Glutamatergic neuron (in vitro differentiated cells): ENCODE measurements around the gene PDLIM5. TPM values are rescaled to one million over a fixed set of nuclear protein-coding genes. Genes with fewer than 3 reads are reported as not detected.

ENCODE experiments used
- DNase-seq: peaks from one replicate; pipeline ENCODE4 v3.0.0; 2022
- H3K27ac Mint-ChIP-seq: one replicate; pipeline ENCODE4 v1.8.0; 2020; ENCODE audit warnings: mild to moderate bottlenecking, mixed read lengths, inconsistent platforms; ENCODE audit not compliant: unreplicated experiment
- H3K27me3 Mint-ChIP-seq: one replicate; pipeline ENCODE4 v1.8.0; 2020; ENCODE audit warnings: mild to moderate bottlenecking, moderate library complexity, mixed read lengths, inconsistent platforms; ENCODE audit not compliant: unreplicated experiment
- H3K36me3 Mint-ChIP-seq: one replicate; pipeline ENCODE4 v1.8.0; 2020; ENCODE audit warnings: mild to moderate bottlenecking, mixed read lengths, inconsistent platforms; ENCODE audit not compliant: unreplicated experiment
- H3K4me1 Mint-ChIP-seq: one replicate; pipeline ENCODE4 v1.8.0; 2020; ENCODE audit warnings: mild to moderate bottlenecking, low read depth, mixed read lengths, inconsistent platforms; ENCODE audit not compliant: unreplicated experiment
- H3K4me3 Mint-ChIP-seq: one replicate; pipeline ENCODE4 v1.8.0; 2020; ENCODE audit warnings: mild to moderate bottlenecking, mixed read lengths, inconsistent platforms; ENCODE audit not compliant: unreplicated experiment
- H3K9me3 Mint-ChIP-seq: one replicate; pipeline ENCODE4 v1.8.0; 2020; ENCODE audit warnings: mild to moderate bottlenecking, moderate library complexity, mixed read lengths, inconsistent platforms; ENCODE audit not compliant: unreplicated experiment
- total RNA-seq: library from RNA; stranded (reverse); fragmentation: NEBNext Ultra II Directional; extraction: Animal tissue kit (Norgen Biotek cat#: 25700); gene quantifications from one replicate; pipeline ENCODE4 v1.2.1, GENCODE V29; 2021; ENCODE audit not compliant: unreplicated experiment
- TF ChIP-seq, protein P1 (sequence below): fragments of 200-600 bp; sonication (generic); IDR thresholded peaks from one replicate; pipeline ENCODE4 v1.5.0; 2021; ENCODE audit not compliant: partially characterized antibody, unreplicated experiment

The PDLIM5 gene
- total RNA-seq, 1 donor from 2014 or later: 32.7 TPM

DNA sequence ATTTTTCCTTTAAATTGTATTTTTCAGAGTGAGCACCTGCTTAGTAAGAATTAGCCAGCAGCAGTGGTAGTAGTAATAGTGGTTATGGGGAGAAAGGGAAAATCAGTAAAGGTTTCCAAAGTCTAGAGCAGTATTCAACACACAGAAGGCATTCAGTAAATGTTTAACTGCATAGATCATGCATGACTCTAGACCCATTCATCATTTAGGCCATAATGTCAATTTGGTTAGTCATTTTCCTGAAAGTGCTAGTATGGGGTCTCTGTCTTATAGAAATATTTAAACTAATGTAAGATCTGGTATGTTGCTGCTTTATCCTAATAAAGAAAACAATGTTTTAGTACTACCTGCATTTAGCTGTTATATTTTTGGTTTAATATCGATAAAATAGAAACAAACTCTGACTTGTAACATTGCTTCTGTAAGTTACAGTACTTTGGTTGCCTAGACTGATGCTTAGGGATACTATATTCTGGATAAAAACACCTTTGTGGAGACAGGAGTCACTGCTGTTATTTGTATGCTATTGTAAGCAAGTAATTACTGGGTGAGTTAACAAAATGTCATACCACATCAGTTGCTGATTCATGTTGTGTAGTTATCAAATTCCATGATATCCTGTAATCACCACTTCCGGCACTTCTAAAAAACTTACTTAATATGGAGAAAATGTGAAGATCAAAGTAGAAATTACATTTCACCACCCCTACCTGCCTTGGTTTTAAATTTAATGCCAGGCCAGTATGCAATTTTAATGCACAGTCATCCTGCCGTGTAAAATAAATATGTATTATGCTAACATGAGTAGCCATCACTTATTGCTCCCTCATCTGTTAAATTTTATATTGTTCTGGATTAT is 190.2 kb downstream of the PDLIM5 start:
- Mint-ChIP-seq H3K36me3 (no peaks in the 10 kb centered on the region), H3K27me3 (no peaks in the 10 kb centered on the region), H3K9me3 (no peaks in the 10 kb centered on the region), H3K4me3 (no peak overlapping the region), H3K27ac (no peak overlapping the region), H3K4me1 (peaks cover 14% of the 10 kb centered on the region)
- no peak for DNase-seq
- TF ChIP-seq, protein P1, sequence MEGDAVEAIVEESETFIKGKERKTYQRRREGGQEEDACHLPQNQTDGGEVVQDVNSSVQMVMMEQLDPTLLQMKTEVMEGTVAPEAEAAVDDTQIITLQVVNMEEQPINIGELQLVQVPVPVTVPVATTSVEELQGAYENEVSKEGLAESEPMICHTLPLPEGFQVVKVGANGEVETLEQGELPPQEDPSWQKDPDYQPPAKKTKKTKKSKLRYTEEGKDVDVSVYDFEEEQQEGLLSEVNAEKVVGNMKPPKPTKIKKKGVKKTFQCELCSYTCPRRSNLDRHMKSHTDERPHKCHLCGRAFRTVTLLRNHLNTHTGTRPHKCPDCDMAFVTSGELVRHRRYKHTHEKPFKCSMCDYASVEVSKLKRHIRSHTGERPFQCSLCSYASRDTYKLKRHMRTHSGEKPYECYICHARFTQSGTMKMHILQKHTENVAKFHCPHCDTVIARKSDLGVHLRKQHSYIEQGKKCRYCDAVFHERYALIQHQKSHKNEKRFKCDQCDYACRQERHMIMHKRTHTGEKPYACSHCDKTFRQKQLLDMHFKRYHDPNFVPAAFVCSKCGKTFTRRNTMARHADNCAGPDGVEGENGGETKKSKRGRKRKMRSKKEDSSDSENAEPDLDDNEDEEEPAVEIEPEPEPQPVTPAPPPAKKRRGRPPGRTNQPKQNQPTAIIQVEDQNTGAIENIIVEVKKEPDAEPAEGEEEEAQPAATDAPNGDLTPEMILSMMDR: no peak

DNA sequence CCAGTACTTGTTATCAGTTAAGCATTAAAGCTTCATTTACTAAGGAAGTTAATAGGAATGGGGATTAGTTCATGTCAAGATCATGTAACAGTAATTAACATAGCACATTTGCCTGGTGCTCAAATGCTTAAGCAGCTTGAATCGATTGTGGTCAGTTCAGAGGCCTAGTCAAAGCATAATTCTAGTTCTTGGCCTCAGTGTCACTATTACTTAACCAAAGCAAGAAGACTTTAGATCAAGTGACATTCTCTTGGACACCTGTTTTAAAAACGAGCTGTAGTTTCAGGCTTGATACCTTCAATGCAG is 190.8 kb downstream of the PDLIM5 start:
- no peak overlapping the region for H3K4me3 Mint-ChIP-seq
- peaks cover 14% of the 10 kb centered on the region for H3K4me1 Mint-ChIP-seq
- H3K36me3 Mint-ChIP-seq: no peaks in the 10 kb centered on the region
- no peaks in the 10 kb centered on the region for H3K27me3 Mint-ChIP-seq
- no peaks in the 10 kb centered on the region for H3K9me3 Mint-ChIP-seq
- no peak overlapping the region for H3K27ac Mint-ChIP-seq
- TF ChIP-seq, protein P1: no peak
- DNase-seq: no peak

DNA sequence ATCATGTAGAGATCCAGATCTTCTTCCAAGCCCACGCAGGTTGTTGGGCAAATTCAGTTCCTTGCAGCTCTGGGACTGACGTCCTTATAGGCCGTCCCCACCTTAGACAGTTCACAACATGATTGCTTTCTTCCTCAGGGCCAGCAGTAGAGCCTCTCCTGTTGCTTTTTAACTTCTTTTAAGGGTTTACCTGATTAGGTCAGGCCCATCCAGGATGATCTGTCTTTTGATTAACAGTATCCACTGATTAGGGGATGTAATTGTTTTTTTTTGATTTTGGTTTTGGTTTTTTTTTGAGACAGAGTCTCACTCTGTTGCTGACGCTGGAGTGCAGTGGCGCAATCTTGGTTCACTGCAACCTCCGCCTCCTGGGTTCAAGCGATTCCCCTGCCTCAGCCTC is 197.0 kb downstream of the PDLIM5 start:
- Mint-ChIP-seq H3K9me3 (no peaks in the 10 kb centered on the region), H3K27me3 (no peaks in the 10 kb centered on the region), H3K27ac (no peak overlapping the region), H3K36me3 (no peaks in the 10 kb centered on the region), H3K4me3 (no peak overlapping the region), H3K4me1 (no peaks in the 10 kb centered on the region)
- TF ChIP-seq, protein P1: no peak
- DNase-seq: no peak

- Mint-ChIP-seq H3K9me3 (no peaks in the 10 kb centered on the region), H3K27ac (no peak overlapping the region)
Observed at GRCh38 chr4:94649381-94650133, 197.8 kb downstream of the PDLIM5 start.

More at GRCh38 chr4:94649381-94650133, 197.8 kb downstream of the PDLIM5 start:
- Mint-ChIP-seq H3K4me3 (no peak overlapping the region), H3K27me3 (no peaks in the 10 kb centered on the region), H3K36me3 (no peaks in the 10 kb centered on the region), H3K4me1 (no peaks in the 10 kb centered on the region)
- TF ChIP-seq, protein P1: no peak
- DNase-seq: no peak
